ENCODE data around the gene LEO1. TPM values are rescaled to one million over a fixed set of nuclear protein-coding genes. Genes with fewer than 3 reads are reported as not detected.

Gene LEO1
- total RNA-seq, 4 donors from 2014 or later = 10.6 to 19.7 (median 14.4) TPM

DNA sequence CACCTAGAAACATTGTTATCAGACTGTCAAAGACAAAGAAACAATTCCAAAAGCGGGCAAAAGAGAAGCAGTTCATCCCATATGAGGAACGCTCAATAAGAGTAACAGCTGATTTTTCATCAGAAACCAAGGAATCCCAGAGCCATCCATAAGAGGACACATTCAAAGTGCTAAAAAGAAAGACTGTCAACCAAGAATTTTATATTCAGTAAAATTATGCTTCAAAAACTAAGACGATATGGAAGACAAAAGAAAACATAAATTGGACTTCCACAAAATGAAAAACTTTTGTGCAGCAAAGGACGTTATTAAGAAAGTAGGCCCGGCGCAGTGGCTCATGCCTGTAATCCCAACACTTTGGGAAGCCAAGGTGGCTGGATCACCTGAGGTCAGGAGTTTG, 4.0 kb downstream of the LEO1 start:
- TF ChIP-seq EP300 (IDR thresholded peaks at IDR 0.05) = no peak
- no peak for TF ChIP-seq POLR2A (IDR thresholded peaks at IDR 0.05)
- TF ChIP-seq CTCF (IDR thresholded peaks at IDR 0.05) = no peak
- H3K4me3 ChIP-seq = no peak overlapping the region
- H3K36me3 ChIP-seq = peaks cover 0 to 39% (median 0%) of the 10 kb centered on the region in 3 donors
- no peak overlapping the region for H3K27ac ChIP-seq
- peaks cover 0 to 18% (median 8%) of the 10 kb centered on the region in 4 donors for H3K4me1 ChIP-seq
- H3K27me3 ChIP-seq = no peaks in the 10 kb centered on the region
- peaks cover 0 to 19% (median 5%) of the 10 kb centered on the region in 4 donors for H3K9me3 ChIP-seq
- DNase-seq (ENCODE audit: low spot score in 2 of 2) = no peak
- WGBS, 2 donors = 81 to 95% methylated on average over 6 of the region's 6 CpGs

- Histone ChIP-seq H3K27me3 (no peaks in the 10 kb centered on the region), H3K4me1 (peaks cover 0 to 14% (median 8%) of the 10 kb centered on the region in 4 donors), H3K4me3 (no peak overlapping the region), H3K27ac (no peak overlapping the region), H3K36me3 (peaks cover 0 to 53% (median 0%) of the 10 kb centered on the region in 3 donors), H3K9me3 (peaks cover 0 to 19% (median 5%) of the 10 kb centered on the region in 4 donors)
- WGBS, 2 donors = 91% methylated on average over 4 of the region's 4 CpGs
- DNase-seq (ENCODE audit: low spot score in 2 of 2) = no peak
- TF ChIP-seq CTCF (IDR thresholded peaks at IDR 0.05) = no peak
- no peak for TF ChIP-seq POLR2A (IDR thresholded peaks at IDR 0.05)
- no peak for TF ChIP-seq EP300 (IDR thresholded peaks at IDR 0.05)
Observed at GRCh38 chr15:51966192-51966591, 5.4 kb downstream of the LEO1 start.

DNA sequence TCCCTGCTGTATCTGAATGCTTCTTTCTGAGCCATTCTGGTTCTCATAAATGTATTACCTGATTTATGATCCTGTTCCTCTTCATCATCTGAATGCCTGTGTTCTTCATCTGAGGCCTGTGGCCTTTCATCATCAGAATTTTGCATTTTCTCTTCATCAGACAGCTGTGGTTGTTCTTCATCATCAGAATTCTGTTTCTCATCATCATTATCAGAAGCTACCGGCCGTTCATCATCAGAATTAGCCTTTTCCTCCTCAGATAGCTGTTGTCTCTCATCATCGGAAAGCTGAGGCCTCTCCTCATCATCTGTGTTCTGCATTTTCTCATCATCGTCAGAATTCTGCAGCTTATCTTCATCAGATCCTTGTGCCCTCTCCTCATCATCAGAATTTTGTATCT, 5.9 kb downstream of the LEO1 start:
- H3K9me3 ChIP-seq = peaks cover 0 to 19% (median 5%) of the 10 kb centered on the region in 4 donors
- no peak overlapping the region for H3K27ac ChIP-seq
- peaks cover 0 to 58% (median 4%) of the 10 kb centered on the region in 3 donors for H3K36me3 ChIP-seq
- no peaks in the 10 kb centered on the region for H3K27me3 ChIP-seq
- DNase-seq (ENCODE audit: low spot score in 2 of 2) = no peak
- TF ChIP-seq POLR2A (IDR thresholded peaks at IDR 0.05) = no peak
- TF ChIP-seq CTCF (IDR thresholded peaks at IDR 0.05) = no peak
- no peak for TF ChIP-seq EP300 (IDR thresholded peaks at IDR 0.05)
- WGBS, 2 donors = 86 to 95% methylated on average over 4 of the region's 4 CpGs
- H3K4me1 ChIP-seq = peaks cover 0 to 9% (median 6%) of the 10 kb centered on the region in 4 donors
- H3K4me3 ChIP-seq = no peak overlapping the region

- Histone ChIP-seq H3K27ac (no peak overlapping the region), H3K27me3 (no peaks in the 10 kb centered on the region), H3K36me3 (peaks cover 0 to 98% (median 22%) of the 10 kb centered on the region in 3 donors), H3K4me1 (no peaks in the 10 kb centered on the region), H3K4me3 (no peak overlapping the region), H3K9me3 (no peaks in the 10 kb centered on the region)
- 92 to 95% methylated on average over 3 of the region's 3 CpGs for WGBS, 2 donors
- DNase-seq (ENCODE audit: low spot score in 2 of 2) = no peak
- TF ChIP-seq CTCF (IDR thresholded peaks at IDR 0.05) = no peak
- TF ChIP-seq EP300 (IDR thresholded peaks at IDR 0.05) = no peak
- no peak for TF ChIP-seq POLR2A (IDR thresholded peaks at IDR 0.05)
Observed at GRCh38 chr15:51955504-51955903, 16.1 kb downstream of the LEO1 start.

- TF ChIP-seq POLR2A (IDR thresholded peaks at IDR 0.05) (no peak), EP300 (IDR thresholded peaks at IDR 0.05) (no peak), CTCF (IDR thresholded peaks at IDR 0.05) (no peak)
- Histone ChIP-seq H3K9me3 (no peaks in the 10 kb centered on the region), H3K4me1 (no peaks in the 10 kb centered on the region), H3K27ac (no peak overlapping the region), H3K4me3 (no peak overlapping the region), H3K27me3 (no peaks in the 10 kb centered on the region), H3K36me3 (peaks cover 0 to 97% (median 17%) of the 10 kb centered on the region in 3 donors)
- 87 to 95% methylated on average over 3 of the region's 3 CpGs for WGBS, 2 donors
- DNase-seq (ENCODE audit: low spot score in 2 of 2) = no peak
Observed at GRCh38 chr15:51952805-51953204, 18.8 kb downstream of the LEO1 start.

All from tibial nerve (tissue), 4 donors.